GM21528 (cell line): Measurements from ENCODE around the gene USP19.

Source experiments
- ATAC-seq: cut with Tn5 transposase; IDR thresholded peaks from one replicate; pipeline ENCODE4 v1.9.1; 2021; ENCODE audit warnings: mild to moderate bottlenecking, moderate library complexity; ENCODE audit not compliant: unreplicated experiment, low FRiP score

The USP19 gene

DNA sequence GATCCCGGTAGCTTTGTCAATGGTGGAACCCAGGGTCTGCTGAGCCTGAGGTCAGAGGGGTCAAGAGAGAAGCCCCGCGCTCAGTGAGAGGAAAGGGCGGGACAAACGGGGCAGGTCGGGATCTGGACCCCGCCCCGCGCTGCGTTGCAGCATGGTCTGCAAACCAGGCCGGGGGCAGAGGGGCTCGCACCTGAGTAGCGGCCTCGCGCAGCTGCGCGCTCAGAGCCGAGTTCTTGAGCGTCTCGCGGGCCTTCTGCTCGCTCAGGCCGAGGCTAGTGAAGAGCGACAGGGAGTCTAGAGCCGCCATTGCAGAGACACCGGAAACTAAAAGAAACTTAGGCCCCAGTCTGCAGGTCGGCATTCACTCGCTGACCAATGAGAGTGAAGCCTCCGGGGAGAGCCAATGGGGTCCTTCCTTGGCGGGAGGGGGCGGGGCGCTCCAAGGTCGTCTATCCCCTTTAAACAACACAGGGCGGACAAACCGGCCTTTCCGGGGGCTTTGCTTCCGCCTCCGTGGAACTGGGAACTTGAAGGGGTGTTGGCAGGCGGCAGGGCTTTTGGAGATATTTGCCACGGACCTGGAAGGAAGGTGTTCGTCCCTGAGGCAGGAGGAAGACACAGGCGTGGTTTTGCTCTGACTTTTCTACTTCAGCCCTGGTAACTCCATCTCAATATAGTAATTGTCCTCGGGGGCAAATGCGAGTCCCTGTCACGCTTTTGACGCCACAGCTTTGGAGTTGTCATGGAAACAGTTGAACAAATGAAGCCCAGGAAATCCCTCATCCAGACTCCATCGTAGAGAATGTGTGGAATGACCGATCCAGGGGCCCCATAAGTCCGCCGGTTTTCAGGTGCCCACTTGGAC is 16.0 kb downstream of the USP19 start, which contains the start of gene QARS1:
QARS1 (minus strand) TSS at position 331 of the 865 bp plus-strand sequence; CDS start at position 307, 24 bp downstream.
- ATAC-seq: peak; percentile 85

DNA sequence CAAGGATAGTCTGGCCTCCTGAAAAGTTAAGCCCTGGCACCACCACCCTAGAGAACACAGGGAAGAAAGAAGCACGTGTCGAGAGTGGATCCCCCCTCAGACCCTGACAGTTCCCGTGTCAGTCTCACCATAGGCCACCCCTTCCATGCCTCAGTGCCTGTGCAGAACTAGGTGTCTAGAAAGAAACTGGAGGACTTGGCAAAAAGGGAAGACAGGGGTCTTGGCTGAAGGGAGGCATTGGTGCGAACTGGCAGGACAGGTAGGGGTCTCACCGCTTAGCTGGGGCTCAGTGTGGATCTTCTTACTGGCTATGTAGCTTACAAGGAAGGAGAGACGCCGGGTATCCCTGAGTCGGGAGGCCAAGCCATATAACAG is 16.6 kb downstream of the USP19 start:
- ATAC-seq: no peak

DNA sequence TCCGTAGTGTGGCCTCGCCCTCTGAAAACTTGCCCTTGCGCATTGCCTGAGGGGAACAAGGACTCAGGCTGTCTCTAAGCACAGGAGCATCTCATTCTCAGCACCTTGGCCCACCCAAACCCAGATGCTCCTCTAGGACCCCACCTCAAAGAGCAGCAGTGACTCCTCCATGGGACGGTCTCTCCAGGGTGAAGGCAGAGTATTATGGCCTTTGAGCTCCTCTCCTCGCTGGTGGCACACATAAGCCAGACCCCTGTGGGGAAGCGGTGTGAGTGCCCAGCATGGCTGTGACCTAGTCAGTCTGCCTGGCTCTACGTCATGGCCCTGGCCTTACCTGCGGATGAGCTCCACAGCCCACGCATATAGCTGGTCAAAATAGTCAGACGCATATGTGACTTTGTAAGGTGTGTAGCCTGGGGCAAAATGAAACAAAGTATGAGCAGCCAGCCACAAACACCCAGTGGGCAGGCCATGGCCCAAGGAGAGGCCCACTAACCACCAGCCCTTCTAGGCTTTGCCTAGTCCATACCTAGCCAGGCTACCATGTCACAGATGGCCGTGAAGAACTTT is 20.5 kb downstream of the USP19 start:
- ATAC-seq: no peak

DNA sequence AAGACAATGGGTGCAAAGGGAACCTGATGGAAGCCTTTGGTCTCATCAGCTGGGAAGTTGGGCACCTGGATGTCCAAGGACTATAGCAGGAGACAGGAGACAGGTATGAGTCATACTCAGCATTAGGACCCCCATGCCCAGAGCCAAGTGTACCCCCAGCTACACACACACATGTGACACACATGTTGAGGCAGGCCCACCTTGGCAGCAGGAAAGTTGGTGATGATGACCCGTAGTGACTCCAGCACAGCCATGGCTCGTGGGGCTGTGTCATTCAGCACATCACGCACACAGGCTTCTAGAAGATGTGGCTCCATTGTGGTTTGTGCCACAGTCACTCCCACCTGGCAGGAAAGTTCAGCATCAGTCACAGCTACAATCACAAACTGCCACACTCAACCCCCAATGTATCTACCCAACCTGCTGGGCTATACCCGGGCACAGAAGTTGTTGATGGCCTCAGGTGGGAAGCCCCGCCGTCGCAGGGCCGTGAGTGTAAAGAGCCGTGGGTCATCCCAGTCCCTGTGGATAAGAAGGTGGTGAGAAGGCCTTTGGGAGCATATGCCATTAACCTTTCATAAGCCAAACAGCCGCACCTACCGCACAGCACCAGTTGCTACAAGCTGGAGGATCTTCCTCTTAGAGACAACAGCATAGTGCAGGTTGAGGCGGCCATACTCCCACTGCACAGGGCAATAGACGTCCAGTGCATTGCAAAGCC is 21.6 kb downstream of the USP19 start:
- ATAC-seq: no peak

DNA sequence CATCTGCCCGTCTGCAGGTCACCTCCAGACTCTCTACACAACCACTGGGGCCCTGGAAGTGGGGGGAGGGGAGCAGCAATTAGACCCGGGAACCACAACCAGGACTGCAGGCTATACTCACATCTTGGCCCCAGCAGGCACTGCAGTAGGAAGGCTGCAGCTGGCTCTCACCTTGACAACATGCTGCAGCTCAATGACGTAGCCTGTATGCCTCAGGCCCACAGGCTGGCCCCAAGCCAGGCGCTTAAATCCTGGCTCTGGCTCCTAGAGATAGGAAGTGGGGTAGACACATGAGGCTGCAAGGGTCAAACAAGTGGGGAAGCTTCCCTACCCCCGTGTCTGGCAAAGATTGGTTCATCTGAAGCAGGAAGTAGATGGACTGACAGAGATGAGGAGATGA is 22.2 kb downstream of the USP19 start:
- no peak for ATAC-seq

DNA sequence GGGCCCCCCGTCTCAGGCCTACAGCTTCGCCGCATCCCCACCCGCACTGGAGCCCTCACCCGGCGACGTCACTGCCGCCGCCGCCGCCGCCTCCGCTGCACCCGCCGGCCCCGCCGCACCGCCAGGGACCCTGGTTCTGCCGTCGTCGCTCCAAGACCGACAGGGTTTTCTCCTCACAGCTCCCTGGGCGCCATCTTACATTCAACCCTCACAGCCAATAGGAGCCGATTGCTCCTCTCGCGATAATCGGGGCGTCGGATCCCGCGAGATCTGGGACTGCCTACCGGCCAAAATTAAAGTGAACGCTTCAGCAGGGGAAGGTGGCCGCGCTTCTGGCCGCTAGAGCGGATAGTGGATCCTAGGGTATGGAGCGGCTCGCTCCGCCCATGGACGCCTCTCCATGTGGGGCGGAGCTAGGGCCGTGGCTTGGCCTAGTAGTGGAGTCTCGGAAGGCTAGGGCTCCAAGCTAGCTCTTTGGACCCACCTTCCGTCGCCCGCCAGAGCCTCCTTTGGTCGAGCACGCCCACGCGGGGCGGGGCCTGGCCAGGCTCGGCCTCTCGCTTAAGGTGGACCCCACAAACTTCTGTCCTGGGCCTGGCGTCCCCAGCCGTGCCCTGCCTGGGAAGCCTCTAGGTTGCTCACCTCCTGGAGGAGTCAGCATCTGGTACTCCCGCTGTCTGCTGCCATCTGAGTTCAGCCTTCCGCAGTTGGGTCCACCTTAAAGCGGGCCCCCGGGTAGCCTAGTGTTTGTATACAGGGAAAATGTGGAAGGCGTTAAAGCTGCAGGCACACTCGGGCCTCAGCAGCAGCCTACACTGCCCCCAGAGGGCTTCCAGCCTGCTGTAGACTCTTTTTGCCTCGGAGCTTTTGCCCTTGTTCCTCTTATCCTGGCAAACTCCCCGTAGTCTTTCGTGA is 26.5 kb downstream of the USP19 start, which contains the start of gene QRICH1:
QRICH1 (minus strand) TSS at position 219 of the 915 bp plus-strand sequence. CDS start 17,054 bp downstream, outside the sequence.
- peak; percentile 85 for ATAC-seq

DNA sequence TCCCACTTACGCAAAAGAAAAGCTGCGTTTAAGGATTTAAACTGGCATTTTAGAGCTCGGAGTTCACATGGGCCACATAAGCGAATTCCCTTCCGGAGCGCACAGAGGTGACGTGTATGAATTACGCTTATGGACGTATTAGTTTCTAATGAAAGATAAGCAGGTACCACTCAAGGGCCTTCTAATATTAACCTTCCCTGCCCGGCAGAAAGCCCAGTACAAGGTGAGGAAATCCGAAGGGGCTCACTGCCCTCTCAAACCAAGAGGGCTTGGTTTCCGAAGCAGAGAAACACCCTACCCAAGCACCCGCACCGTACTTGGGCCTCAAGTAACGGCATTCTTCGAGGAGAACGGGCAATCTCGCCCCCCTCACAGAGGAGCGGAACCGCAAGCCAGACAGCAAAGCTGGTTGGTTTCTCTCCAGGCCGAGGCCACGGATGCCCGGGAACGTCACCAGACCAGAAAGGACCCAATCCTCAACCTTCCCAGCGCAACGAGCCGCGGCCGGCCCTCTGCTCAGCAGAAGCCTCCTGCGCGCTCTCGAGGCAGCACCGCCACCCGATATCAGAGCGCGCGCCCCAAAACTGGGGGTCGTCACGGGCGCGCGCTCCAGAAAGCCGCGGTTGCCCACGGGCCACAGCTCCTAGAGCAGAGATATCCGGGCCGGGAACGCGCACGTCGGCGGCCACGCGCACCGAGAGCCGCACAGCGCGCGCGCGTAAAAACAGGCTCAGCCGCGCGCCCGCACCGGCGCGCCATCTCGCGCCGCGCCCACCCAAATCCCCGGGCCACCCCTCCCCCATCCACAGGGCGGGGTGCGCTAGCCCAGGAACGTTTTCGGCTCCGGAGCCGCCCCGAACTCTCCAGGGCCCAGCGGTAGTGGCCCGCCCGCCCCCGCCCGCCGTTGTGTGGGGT is 27.4 kb downstream of the USP19 start:
- peak; percentile 48 for ATAC-seq

DNA sequence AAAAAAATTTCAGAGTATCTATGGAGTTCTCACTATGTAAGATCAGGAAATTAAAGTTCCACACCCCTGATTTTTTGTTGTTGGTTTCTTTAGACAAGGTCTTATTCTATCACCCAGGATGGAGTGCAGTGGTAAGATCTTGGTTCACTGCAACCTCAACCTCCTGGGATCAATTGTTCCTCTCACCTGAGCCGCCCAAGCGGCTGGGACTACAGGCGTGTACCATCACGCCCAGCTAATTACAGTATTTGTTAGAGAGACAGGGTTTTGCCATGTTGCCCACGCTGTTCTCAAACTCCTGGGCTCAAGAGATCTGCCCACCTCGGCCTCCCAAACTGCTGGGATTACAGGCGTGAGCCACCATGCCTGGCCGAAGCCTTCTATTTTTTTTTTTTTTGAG is 39.2 kb downstream of the USP19 start:
- ATAC-seq: no peak

DNA sequence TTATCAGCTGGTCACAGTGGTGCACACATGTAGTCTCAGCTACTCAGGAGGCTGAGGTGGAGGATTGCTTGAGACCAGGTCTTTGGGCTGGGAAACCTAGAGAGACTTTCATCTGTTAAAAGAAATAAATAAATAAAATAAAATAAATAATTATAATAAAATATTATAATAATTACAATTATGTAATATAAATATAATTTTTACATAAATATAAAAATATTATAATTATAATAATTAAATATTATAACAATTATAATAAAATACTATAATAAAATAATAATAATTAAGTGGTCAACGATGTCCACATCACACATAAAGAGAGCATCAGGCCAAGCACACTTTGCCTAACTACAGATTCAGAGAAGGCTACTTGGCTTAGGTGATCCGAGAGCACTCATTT is 41.4 kb downstream of the USP19 start:
- ATAC-seq: no peak

DNA sequence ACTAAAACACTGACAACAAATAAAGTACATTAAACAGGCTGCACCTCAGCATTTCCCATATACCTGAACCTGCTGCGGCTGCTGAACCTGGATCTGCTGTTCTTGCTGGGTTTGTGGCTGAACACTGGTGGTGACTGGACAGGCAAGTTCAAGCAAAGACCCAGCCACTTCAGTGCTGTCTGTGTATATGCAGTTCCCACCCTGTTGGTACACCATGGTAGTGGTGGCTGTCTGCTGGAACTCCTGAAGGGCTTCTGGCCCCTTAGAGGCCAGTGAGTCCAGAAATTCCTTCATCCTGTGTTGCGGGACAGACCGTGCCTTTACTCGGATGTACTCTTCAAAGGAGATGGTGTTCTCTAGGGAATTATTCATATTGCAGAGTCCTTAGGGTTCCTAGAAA is 44.0 kb downstream of the USP19 start:
- no peak for ATAC-seq

DNA sequence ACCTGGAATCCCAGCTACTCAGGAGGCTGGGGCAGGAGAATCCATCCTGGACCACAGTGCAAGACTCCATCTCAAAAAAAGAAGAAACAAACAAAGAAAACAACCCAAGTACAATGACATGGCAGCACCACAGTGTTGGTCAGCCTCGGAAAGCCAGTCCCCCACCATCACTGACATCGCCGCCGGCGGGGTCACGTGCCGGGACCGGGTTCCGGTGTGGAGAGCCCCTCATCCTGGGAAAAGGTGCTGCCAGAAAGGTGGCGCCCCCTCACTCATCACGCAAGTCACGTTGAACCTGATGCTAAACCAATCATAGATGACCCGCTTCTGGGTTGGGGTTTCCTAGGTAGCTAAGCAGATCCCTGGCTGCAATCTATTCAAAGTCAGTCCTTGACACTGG is 44.5 kb downstream of the USP19 start:
- ATAC-seq: no peak
